ENCODE results near the gene SNRNP35.
A peak's percentile ranks its signal among the peaks of the same experiment; 100 is the strongest.

The SNRNP35 gene

DNA sequence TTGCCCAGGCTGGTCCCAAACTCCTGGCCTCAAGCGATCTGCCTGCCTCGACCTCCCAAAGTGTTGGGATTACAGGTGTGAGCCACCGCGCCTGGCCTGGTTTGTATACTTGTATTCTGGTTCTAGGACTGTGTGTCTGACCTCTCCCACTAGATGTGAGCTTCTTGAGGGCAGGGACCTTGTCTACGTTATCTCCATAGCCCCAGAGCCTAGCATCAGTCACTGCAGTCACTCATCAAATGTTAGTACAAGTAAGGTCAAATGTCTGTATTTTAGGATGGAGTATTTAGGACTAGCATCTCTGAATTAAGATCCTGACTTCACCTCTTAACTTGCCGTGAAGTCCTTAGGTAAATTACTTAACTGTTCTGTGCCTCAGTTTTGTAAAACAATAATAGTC, 24.3 kb upstream of the SNRNP35 start:
- Histone ChIP-seq H3K27me3 (ENCODE audit: control insufficient read depth in 5 of 5, insufficient read depth in 4 of 5, low read length in 5 of 5) (no peaks in the 10 kb centered on the region), H3K4me1 (ENCODE audit: control insufficient read depth in 5 of 5, insufficient read depth in 5 of 5, low read length in 5 of 5) (peaks cover 1 to 46% (median 37%) of the 10 kb centered on the region in 5 donors), H3K9ac (ENCODE audit: low read length in 5 of 5) (peak overlapping the region in 1 of 5 donors; percentile 35), H3K36me3 (ENCODE audit: control insufficient read depth in 5 of 5, insufficient read depth in 5 of 5, low read length in 5 of 5) (peaks cover 0 to 15% (median 7%) of the 10 kb centered on the region in 5 donors), H3K27ac (ENCODE audit: low read depth, low read length) (peak overlapping the region; percentile 84), H3K9me3 (ENCODE audit: control insufficient read depth in 5 of 5, low read length in 5 of 5) (no peaks in the 10 kb centered on the region), H3K4me3 (ENCODE audit: low read depth in 1 of 5, low read length in 5 of 5) (peak overlapping the region in 2 of 5 donors; percentile 42 to 95)

DNA sequence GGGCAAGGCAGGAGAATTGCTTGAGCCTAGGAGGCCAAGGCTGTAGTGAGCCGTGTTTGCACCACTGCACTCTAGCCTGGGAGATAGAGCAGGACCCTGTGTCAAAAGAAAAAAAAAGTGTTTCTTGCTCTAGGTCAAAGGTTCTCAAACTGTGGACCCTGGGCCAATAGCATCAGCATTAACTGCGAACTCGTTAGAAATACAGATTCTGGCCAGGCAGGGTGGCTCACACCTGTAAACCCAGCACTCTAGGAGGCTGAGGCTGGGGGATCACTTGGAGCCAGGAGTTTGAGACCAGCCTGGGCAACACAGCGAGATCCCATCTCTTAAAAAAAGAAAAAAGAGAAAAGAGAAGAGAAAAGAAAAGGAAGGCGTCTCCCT, 22.3 kb upstream of the SNRNP35 start:
- peak overlapping the region; percentile 70 for H3K27ac ChIP-seq (ENCODE audit: low read depth, low read length)
- H3K9ac ChIP-seq (ENCODE audit: low read length in 5 of 5), result peak overlapping the region; percentile 11 to 93 (median 90)
- H3K9me3 ChIP-seq (ENCODE audit: control insufficient read depth in 5 of 5, low read length in 5 of 5), result no peaks in the 10 kb centered on the region
- peaks cover 1 to 46% (median 37%) of the 10 kb centered on the region in 5 donors for H3K4me1 ChIP-seq (ENCODE audit: control insufficient read depth in 5 of 5, insufficient read depth in 5 of 5, low read length in 5 of 5)
- peak overlapping the region; percentile 83 to 98 (median 94) for H3K4me3 ChIP-seq (ENCODE audit: low read depth in 1 of 5, low read length in 5 of 5)
- H3K36me3 ChIP-seq (ENCODE audit: control insufficient read depth in 5 of 5, insufficient read depth in 5 of 5, low read length in 5 of 5), result peaks cover 0 to 3% (median 0%) of the 10 kb centered on the region in 5 donors
- no peaks in the 10 kb centered on the region for H3K27me3 ChIP-seq (ENCODE audit: control insufficient read depth in 5 of 5, insufficient read depth in 4 of 5, low read length in 5 of 5)

DNA sequence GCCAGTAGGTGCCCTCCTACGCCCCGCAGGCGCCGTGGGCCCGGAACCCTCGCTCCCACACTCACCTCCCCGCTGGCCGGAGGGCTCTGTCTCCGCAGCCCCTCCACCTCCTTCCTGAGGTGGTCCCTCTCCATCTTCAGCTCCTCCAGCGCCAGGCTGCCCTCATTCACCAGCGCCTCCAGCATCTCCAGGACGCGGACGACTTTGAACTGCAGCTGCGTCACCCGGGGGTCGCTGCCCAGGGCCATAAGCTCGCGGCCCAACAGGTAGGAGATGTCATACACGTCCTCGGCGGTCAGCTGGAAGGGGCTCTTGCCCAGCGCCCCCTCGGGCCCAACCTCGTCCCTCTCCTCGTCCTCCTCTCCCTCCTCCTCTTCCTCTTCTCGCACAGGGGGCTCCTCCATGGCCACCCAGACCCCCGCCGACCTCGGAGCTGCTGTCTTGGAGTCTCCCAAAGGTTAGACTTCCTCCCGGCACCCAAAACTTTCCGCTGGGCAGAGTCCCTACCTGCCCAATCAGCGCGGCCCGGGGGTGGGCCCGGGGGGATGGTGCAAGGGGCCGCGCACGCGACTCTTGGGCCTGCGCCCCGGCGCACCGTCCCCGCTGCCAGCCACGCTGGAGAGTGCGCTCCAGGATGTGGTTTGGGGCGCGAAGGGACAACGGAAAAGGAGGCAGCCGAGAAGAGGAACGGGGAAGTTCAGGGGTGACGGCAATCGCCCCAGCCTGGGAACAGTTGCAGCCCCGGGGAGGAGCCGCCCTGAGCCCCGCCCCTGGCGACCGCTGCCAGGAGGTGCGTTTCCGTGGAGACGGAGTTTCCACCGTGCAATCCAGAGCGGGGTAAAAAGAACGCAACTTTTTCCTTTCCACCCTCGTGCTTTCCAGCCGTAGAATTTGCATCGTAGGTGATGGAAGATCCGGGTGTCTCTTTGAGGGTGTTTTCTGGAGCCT, 21.6 kb upstream of the SNRNP35 start, which contains the start of gene RILPL2:
TSS of gene RILPL2 (minus strand) at position 668 of the 948 bp plus-strand sequence. CDS start at position 404, 264 bp downstream.
- H3K27ac ChIP-seq (ENCODE audit: low read depth, low read length), result peak within 1 kb of the TSS; percentile 70
- no peaks in the 10 kb centered on the region for H3K27me3 ChIP-seq (ENCODE audit: control insufficient read depth in 5 of 5, insufficient read depth in 4 of 5, low read length in 5 of 5)
- peaks cover 0 to under 1% (median 0%) of the 10 kb centered on the region in 5 donors for H3K36me3 ChIP-seq (ENCODE audit: control insufficient read depth in 5 of 5, insufficient read depth in 5 of 5, low read length in 5 of 5)
- H3K4me3 ChIP-seq (ENCODE audit: low read depth in 1 of 5, low read length in 5 of 5), result peak within 1 kb of the TSS; percentile 87 to 98 (median 94)
- H3K4me1 ChIP-seq (ENCODE audit: control insufficient read depth in 5 of 5, insufficient read depth in 5 of 5, low read length in 5 of 5), result peaks cover 1 to 46% (median 37%) of the 10 kb centered on the region in 5 donors
- peak within 1 kb of the TSS; percentile 48 to 93 (median 90) for H3K9ac ChIP-seq (ENCODE audit: low read length in 5 of 5)
- no peaks in the 10 kb centered on the region for H3K9me3 ChIP-seq (ENCODE audit: control insufficient read depth in 5 of 5, low read length in 5 of 5)

DNA sequence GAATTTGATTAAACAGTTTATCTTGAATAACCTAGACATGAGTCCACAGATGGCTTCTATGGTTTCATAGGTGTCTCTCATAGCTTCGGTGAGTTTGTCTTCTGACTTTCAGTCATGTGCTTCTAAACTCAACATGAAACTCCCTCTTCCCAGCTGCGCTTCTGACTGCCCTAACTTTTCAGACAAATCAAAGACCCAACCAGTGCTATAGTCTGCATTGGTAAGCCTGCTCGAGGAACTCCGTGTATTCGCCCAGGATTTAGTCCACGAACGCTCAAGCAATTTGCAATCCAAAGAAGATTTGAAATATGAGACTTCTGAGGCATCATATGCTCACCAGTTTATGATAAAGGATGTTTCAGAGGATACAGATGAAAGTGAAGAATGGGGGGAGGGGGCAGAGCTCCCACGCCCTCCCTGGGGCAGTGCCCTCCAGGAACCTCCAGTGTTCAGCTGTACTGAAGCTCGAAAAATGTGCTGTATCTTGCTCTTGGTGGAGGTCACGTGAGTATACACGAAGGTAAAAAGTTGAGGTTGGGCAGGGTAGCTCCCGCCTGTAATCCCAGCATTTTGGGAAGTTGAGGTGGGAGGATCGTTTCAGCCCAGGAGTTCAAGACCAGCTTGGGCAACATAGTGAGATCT, 16.3 kb upstream of the SNRNP35 start:
- H3K36me3 ChIP-seq (ENCODE audit: control insufficient read depth in 5 of 5, insufficient read depth in 5 of 5, low read length in 5 of 5), result no peaks in the 10 kb centered on the region
- no peak overlapping the region for H3K27ac ChIP-seq (ENCODE audit: low read depth, low read length)
- H3K4me1 ChIP-seq (ENCODE audit: control insufficient read depth in 5 of 5, insufficient read depth in 5 of 5, low read length in 5 of 5), result peaks cover 3 to 29% (median 28%) of the 10 kb centered on the region in 5 donors
- no peak overlapping the region for H3K9ac ChIP-seq (ENCODE audit: low read length in 5 of 5)
- H3K9me3 ChIP-seq (ENCODE audit: control insufficient read depth in 5 of 5, low read length in 5 of 5), result no peaks in the 10 kb centered on the region
- H3K27me3 ChIP-seq (ENCODE audit: control insufficient read depth in 5 of 5, insufficient read depth in 4 of 5, low read length in 5 of 5), result no peaks in the 10 kb centered on the region
- no peak overlapping the region for H3K4me3 ChIP-seq (ENCODE audit: low read depth in 1 of 5, low read length in 5 of 5)

DNA sequence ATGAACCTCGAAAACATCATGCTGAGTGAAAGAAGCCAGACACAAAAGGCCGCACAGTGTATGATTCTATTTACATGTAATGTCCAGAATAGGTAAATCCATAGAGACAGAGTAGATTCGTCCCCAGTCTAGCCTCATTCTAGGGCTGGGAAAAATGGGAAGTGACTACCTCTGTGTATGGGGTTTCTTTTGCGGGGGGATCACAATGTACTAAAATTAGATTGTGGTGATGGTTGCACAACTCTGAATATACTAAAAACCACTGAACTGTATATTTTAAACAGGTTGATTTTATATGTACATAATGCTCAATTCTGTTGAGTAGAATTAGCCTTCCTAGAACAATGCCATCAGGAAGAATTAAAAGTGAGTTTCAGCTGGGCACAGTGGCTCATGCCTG, 15.2 kb upstream of the SNRNP35 start:
- no peak overlapping the region for H3K9ac ChIP-seq (ENCODE audit: low read length in 5 of 5)
- peaks cover 3 to 24% (median 23%) of the 10 kb centered on the region in 5 donors for H3K4me1 ChIP-seq (ENCODE audit: control insufficient read depth in 5 of 5, insufficient read depth in 5 of 5, low read length in 5 of 5)
- H3K4me3 ChIP-seq (ENCODE audit: low read depth in 1 of 5, low read length in 5 of 5), result no peak overlapping the region
- H3K36me3 ChIP-seq (ENCODE audit: control insufficient read depth in 5 of 5, insufficient read depth in 5 of 5, low read length in 5 of 5), result no peaks in the 10 kb centered on the region
- H3K27ac ChIP-seq (ENCODE audit: low read depth, low read length), result no peak overlapping the region
- no peaks in the 10 kb centered on the region for H3K27me3 ChIP-seq (ENCODE audit: control insufficient read depth in 5 of 5, insufficient read depth in 4 of 5, low read length in 5 of 5)
- no peaks in the 10 kb centered on the region for H3K9me3 ChIP-seq (ENCODE audit: control insufficient read depth in 5 of 5, low read length in 5 of 5)

DNA sequence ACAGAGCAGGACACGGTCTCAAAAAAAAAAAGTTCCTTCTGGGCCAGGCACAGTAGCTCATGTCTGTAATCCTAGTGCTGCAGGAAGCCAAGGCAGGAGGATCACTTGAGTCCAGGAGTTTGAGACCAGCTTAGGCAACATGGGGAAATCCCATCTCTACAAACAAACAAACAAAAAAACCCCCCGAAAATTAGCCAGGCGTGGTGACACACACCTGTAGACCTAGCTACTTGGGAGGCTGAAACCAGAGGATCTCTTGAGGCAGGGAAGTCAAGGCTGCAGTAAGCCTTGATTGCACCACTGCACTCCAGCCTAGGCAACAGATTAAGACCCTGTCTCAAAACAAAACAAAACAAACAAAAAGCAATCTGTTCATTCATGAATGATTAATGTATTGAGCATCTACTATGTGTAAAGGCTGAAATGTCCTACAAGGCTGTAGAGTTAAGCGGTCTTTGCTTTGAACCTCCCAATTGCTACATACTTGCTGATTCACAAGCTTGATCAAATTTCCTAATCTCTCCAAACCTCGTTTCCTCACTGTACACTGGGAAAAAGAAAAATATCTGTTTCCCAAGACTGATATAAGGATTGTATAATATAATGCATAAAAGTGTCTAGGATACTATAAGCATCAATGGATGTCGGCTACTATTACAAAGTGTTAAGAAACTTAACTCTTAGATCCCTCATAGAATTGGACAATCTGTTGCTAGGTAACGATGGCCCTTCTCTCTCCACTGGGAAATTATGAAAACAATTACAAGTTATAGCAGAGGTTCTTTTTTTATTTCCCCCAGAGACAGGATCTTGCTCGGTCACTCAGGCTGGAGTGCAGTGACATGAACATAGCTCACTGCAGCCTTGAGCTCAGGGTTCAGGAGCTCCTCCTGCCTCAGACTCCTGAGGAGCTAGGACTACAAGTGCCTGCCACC, 13.6 kb upstream of the SNRNP35 start:
- no peak overlapping the region for H3K4me3 ChIP-seq (ENCODE audit: low read depth in 1 of 5, low read length in 5 of 5)
- H3K9me3 ChIP-seq (ENCODE audit: control insufficient read depth in 5 of 5, low read length in 5 of 5), result no peaks in the 10 kb centered on the region
- H3K27me3 ChIP-seq (ENCODE audit: control insufficient read depth in 5 of 5, insufficient read depth in 4 of 5, low read length in 5 of 5), result no peaks in the 10 kb centered on the region
- peaks cover 3 to 24% (median 23%) of the 10 kb centered on the region in 5 donors for H3K4me1 ChIP-seq (ENCODE audit: control insufficient read depth in 5 of 5, insufficient read depth in 5 of 5, low read length in 5 of 5)
- H3K9ac ChIP-seq (ENCODE audit: low read length in 5 of 5), result no peak overlapping the region
- H3K36me3 ChIP-seq (ENCODE audit: control insufficient read depth in 5 of 5, insufficient read depth in 5 of 5, low read length in 5 of 5), result no peaks in the 10 kb centered on the region
- H3K27ac ChIP-seq (ENCODE audit: low read depth, low read length), result peak overlapping the region; percentile 26

DNA sequence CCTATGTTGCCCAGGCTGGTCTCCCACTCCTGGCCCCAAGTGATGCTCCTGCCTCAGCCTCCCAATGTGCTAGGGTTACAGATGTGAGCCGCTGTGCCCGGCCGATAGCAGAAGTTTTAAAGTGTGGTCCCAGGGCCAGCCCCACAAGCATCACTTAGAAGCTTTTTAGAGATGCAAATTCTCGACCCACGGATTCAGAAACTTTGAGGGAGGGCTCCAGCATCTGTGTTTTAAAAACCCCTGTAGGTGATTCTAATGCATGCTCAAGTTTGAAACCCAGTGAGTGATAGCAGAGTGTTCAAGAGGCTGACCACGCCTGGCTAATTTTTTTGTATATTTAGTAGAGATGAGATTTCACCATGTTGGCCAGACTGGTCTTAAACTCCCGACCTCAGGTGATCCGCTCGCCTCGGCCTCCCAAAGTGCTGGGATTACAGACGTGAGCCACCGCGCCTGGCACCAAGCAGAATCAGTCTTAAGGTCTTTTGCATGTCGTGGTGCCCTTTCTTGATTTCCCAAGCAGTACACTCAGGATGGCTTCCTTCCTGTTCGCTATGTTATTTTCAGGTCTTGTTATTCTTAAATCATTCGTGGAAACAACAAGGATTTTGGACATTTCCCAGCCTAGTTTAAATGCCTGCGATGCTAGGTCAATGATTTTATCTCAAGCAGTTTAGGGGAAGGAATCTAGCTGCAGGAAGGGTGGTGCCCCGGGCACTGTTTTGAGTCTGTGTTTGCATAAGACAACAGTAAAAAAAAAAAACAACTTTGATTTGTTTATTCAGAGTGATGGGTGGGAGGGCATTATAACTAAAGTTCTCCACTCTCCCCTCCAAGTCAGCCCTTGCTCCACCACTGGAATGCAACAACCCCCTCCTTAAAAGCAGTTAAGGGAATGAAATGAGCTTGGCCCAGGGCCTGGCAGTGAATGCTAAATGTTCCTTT, 12.3 kb upstream of the SNRNP35 start:
- no peaks in the 10 kb centered on the region for H3K9me3 ChIP-seq (ENCODE audit: control insufficient read depth in 5 of 5, low read length in 5 of 5)
- no peaks in the 10 kb centered on the region for H3K36me3 ChIP-seq (ENCODE audit: control insufficient read depth in 5 of 5, insufficient read depth in 5 of 5, low read length in 5 of 5)
- peak overlapping the region in 1 of 5 donors; percentile 19 for H3K9ac ChIP-seq (ENCODE audit: low read length in 5 of 5)
- H3K27me3 ChIP-seq (ENCODE audit: control insufficient read depth in 5 of 5, insufficient read depth in 4 of 5, low read length in 5 of 5), result no peaks in the 10 kb centered on the region
- peaks cover 3 to 24% (median 23%) of the 10 kb centered on the region in 5 donors for H3K4me1 ChIP-seq (ENCODE audit: control insufficient read depth in 5 of 5, insufficient read depth in 5 of 5, low read length in 5 of 5)
- peak overlapping the region; percentile 26 for H3K27ac ChIP-seq (ENCODE audit: low read depth, low read length)
- peak overlapping the region in 2 of 5 donors; percentile 1 to 26 for H3K4me3 ChIP-seq (ENCODE audit: low read depth in 1 of 5, low read length in 5 of 5)

DNA sequence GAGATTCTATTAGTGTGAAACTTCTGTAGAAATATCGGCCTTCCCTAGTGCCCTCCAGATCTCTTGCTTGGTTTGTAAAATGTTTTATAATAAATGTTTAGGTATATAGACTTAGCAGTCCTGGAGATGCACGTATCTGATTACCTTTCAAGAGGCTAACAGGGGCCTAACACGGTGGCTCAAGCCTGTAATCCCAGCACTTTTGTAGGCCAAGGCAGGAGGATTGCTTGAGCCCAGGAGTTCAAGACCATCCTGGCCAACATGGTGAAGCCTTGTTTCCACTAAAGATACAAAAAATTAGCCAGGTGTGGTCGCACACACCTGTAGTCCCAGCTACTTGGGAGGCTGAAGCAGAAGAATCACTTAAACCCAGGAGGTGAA, 11.6 kb upstream of the SNRNP35 start:
- Histone ChIP-seq H3K4me3 (ENCODE audit: low read depth in 1 of 5, low read length in 5 of 5) (peak overlapping the region in 1 of 5 donors; percentile 1), H3K36me3 (ENCODE audit: control insufficient read depth in 5 of 5, insufficient read depth in 5 of 5, low read length in 5 of 5) (no peaks in the 10 kb centered on the region), H3K4me1 (ENCODE audit: control insufficient read depth in 5 of 5, insufficient read depth in 5 of 5, low read length in 5 of 5) (peaks cover 3 to 24% (median 23%) of the 10 kb centered on the region in 5 donors), H3K27me3 (ENCODE audit: control insufficient read depth in 5 of 5, insufficient read depth in 4 of 5, low read length in 5 of 5) (no peaks in the 10 kb centered on the region), H3K27ac (ENCODE audit: low read depth, low read length) (peak overlapping the region; percentile 26), H3K9ac (ENCODE audit: low read length in 5 of 5) (peak overlapping the region in 1 of 5 donors; percentile 19), H3K9me3 (ENCODE audit: control insufficient read depth in 5 of 5, low read length in 5 of 5) (no peaks in the 10 kb centered on the region)
